Measurements from ENCODE around the gene RFX2.
A peak's percentile ranks its signal among the peaks of the same experiment; 100 is the strongest.

Gene RFX2

GRCh38 chr19:6103217-6103644, 7.1 kb downstream of the RFX2 start:
- DNase-seq, result no peak

GRCh38 chr19:6101991-6102390, 8.3 kb downstream of the RFX2 start:
- DNase-seq, result no peak

- DNase-seq, result no peak
Observed at GRCh38 chr19:6101291-6101825, 8.9 kb downstream of the RFX2 start.

- no peak for DNase-seq
Observed at GRCh38 chr19:6100284-6100915, 9.9 kb downstream of the RFX2 start.

- no peak for DNase-seq
Observed at GRCh38 chr19:6099599-6099998, 10.7 kb downstream of the RFX2 start.

- DNase-seq, result no peak
Observed at GRCh38 chr19:6099033-6099432, 11.3 kb downstream of the RFX2 start.

- DNase-seq, result no peak
Observed at GRCh38 chr19:6098574-6098973, 11.7 kb downstream of the RFX2 start.

- no peak for DNase-seq
Observed at GRCh38 chr19:6097911-6098310, 12.4 kb downstream of the RFX2 start.

GRCh38 chr19:6095760-6096159, 14.5 kb downstream of the RFX2 start:
- DNase-seq, result no peak

GRCh38 chr19:6092329-6093286, 17.7 kb downstream of the RFX2 start:
- DNase-seq, result peak; percentile 25

GRCh38 chr19:6091771-6092291, 18.5 kb downstream of the RFX2 start:
- no peak for DNase-seq

- DNase-seq, result no peak
Observed at GRCh38 chr19:6090634-6091033, 19.7 kb downstream of the RFX2 start.

- no peak for DNase-seq
Observed at GRCh38 chr19:6088602-6089049, 21.7 kb downstream of the RFX2 start.

- peak; percentile 9 for DNase-seq
Observed at GRCh38 chr19:6087074-6087571, 23.2 kb downstream of the RFX2 start.

GRCh38 chr19:6086068-6086788, 24.1 kb downstream of the RFX2 start:
- no peak for DNase-seq

- DNase-seq, result no peak
Observed at GRCh38 chr19:6084821-6085220, 25.5 kb downstream of the RFX2 start.

- DNase-seq, result peak; percentile 22
Observed at GRCh38 chr19:6079107-6079506, 31.2 kb downstream of the RFX2 start.

- no peak for DNase-seq
Observed at GRCh38 chr19:6078068-6078467, 32.2 kb downstream of the RFX2 start.

GRCh38 chr19:6076675-6077463, 33.4 kb downstream of the RFX2 start:
- no peak for DNase-seq

- DNase-seq, result no peak
Observed at GRCh38 chr19:6076291-6076665, 34.0 kb downstream of the RFX2 start.

GRCh38 chr19:6074709-6075403, 35.4 kb downstream of the RFX2 start:
- no peak for DNase-seq
